ENCODE data around the gene ACSM3.

Gene ACSM3

DNA sequence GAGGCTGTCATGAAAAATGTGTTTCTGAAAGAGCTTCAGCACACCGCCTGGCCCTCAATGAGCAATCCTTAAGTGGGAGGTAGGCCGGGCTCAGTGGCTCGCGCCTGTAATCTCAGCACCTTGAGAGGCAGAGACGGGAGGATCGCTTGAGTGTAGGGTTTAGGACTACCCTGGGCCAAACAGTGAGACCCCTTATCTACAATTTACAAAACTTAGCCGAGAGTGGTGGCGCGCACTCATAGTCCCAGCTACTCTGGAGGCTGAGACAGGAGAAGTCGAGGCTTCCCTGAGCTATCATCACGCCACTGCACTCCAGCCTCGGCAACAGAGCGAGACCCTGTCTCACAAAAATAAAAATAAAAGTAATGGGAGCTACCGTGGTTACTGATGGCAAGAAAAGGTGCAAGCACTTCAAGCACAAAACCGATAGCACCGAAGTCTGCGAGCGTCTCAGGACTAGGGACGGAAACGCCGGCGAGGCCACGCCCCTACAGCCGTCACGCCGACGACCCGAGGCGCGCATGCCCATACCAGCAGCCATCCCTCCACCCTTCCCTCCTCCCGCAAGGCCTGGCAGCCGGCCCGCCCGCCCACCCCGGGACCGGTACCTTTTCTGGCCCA is 22.8 kb upstream of the ACSM3 start:
- Histone ChIP-seq H3K4me2 (ENCODE audit: low read length) (peak overlapping the region; percentile 76), H3K4me3 (ENCODE audit: low read depth, low read length) (peak overlapping the region; percentile 93), H3K9me3 (ENCODE audit: control insufficient read depth, low read length) (no peaks in the 10 kb centered on the region), H3K27me3 (ENCODE audit: control insufficient read depth, insufficient read depth, low read length) (no peaks in the 10 kb centered on the region), H3K4me1 (peaks cover 4% of the 10 kb centered on the region), H3K36me3 (ENCODE audit: control insufficient read depth, insufficient read depth, low read length) (no peaks in the 10 kb centered on the region), H3K9ac (no peak overlapping the region), H2AFZ (peak overlapping the region; percentile 100), H3K79me2 (peaks cover 21% of the 10 kb centered on the region), H3K27ac (peak overlapping the region; percentile 97)
- TF ChIP-seq, protein P1, sequence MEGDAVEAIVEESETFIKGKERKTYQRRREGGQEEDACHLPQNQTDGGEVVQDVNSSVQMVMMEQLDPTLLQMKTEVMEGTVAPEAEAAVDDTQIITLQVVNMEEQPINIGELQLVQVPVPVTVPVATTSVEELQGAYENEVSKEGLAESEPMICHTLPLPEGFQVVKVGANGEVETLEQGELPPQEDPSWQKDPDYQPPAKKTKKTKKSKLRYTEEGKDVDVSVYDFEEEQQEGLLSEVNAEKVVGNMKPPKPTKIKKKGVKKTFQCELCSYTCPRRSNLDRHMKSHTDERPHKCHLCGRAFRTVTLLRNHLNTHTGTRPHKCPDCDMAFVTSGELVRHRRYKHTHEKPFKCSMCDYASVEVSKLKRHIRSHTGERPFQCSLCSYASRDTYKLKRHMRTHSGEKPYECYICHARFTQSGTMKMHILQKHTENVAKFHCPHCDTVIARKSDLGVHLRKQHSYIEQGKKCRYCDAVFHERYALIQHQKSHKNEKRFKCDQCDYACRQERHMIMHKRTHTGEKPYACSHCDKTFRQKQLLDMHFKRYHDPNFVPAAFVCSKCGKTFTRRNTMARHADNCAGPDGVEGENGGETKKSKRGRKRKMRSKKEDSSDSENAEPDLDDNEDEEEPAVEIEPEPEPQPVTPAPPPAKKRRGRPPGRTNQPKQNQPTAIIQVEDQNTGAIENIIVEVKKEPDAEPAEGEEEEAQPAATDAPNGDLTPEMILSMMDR (IDR thresholded peaks at IDR 0.05) = no peak

DNA sequence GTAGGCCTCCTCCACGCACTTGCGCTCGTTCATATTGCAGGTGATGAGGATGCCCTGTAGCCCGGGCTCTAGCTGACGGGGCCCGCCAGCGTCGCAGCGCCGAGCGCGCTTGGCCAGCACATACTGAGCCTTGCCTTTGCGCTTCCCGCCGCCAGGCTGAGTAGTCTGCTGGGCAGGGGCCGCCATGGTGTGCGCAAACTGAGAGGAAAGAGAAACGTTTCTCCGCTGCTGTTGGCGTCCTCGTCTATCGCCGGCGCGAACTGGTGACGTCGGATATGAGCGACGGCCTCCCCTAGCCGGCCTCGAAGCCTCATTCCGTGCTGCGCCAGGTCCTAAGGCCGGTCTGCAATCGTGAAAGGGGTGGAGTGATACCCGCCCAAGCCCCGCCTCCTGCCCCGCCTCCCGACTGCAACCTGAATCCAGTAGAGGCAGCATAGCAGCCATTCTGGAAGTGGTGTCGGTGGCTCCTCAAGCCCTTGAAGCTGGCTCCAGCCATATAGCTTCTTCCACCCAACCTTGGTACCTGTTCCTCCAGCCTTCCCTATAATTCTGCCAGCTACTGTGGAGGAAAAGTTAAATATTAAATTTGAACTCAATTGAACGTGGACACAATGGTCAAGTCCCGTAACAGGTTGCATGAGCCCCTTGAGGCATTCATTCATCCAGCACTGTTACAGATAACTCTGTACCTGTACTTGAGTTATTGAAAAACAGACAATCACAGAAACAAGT is 22.1 kb upstream of the ACSM3 start, which contains the start of gene THUMPD1:
THUMPD1 (minus strand) TSS at position 265 of the 732 bp plus-strand sequence; CDS start at position 186, 79 bp downstream.
- peak within 1 kb of the TSS; percentile 96 for H3K9ac ChIP-seq
- peaks cover 4% of the 10 kb centered on the region for H3K4me1 ChIP-seq
- peak within 1 kb of the TSS; percentile 76 for H3K4me2 ChIP-seq (ENCODE audit: low read length)
- peak within 1 kb of the TSS; percentile 100 for H2AFZ ChIP-seq
- no peaks in the 10 kb centered on the region for H3K36me3 ChIP-seq (ENCODE audit: control insufficient read depth, insufficient read depth, low read length)
- H3K27ac ChIP-seq = peak within 1 kb of the TSS; percentile 97
- H3K27me3 ChIP-seq (ENCODE audit: control insufficient read depth, insufficient read depth, low read length) = no peaks in the 10 kb centered on the region
- no peaks in the 10 kb centered on the region for H3K9me3 ChIP-seq (ENCODE audit: control insufficient read depth, low read length)
- peak within 1 kb of the TSS; percentile 93 for H3K4me3 ChIP-seq (ENCODE audit: low read depth, low read length)
- TF ChIP-seq, protein P1 (IDR thresholded peaks at IDR 0.05) = peak; percentile 17
- peaks cover 21% of the 10 kb centered on the region for H3K79me2 ChIP-seq

DNA sequence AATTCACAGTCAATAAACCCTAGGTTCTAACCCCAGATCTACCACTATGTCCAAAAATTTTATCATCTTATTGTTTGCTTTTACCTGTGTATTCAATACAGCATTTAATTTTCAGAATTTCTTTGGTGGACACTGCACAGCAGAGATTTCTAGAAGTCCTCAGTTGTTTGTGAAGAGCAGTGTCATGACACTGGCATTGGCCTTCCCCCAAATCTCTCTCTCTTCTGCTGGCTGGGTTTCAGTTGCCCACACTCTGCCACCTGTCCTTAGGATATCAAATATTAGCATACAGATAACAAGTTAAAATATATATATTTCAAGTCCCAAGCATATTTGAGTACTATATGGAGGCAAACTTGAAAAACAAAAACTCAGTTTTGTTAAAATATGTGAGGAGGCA is 20.2 kb upstream of the ACSM3 start:
- no peak overlapping the region for H3K9ac ChIP-seq
- peaks cover 19% of the 10 kb centered on the region for H3K79me2 ChIP-seq
- H2AFZ ChIP-seq = peak overlapping the region; percentile 43
- no peaks in the 10 kb centered on the region for H3K36me3 ChIP-seq (ENCODE audit: control insufficient read depth, insufficient read depth, low read length)
- H3K27ac ChIP-seq = no peak overlapping the region
- H3K9me3 ChIP-seq (ENCODE audit: control insufficient read depth, low read length) = no peaks in the 10 kb centered on the region
- no peaks in the 10 kb centered on the region for H3K27me3 ChIP-seq (ENCODE audit: control insufficient read depth, insufficient read depth, low read length)
- no peak overlapping the region for H3K4me3 ChIP-seq (ENCODE audit: low read depth, low read length)
- peaks cover 4% of the 10 kb centered on the region for H3K4me1 ChIP-seq
- no peak overlapping the region for H3K4me2 ChIP-seq (ENCODE audit: low read length)
- TF ChIP-seq, protein P1 (IDR thresholded peaks at IDR 0.05) = no peak

DNA sequence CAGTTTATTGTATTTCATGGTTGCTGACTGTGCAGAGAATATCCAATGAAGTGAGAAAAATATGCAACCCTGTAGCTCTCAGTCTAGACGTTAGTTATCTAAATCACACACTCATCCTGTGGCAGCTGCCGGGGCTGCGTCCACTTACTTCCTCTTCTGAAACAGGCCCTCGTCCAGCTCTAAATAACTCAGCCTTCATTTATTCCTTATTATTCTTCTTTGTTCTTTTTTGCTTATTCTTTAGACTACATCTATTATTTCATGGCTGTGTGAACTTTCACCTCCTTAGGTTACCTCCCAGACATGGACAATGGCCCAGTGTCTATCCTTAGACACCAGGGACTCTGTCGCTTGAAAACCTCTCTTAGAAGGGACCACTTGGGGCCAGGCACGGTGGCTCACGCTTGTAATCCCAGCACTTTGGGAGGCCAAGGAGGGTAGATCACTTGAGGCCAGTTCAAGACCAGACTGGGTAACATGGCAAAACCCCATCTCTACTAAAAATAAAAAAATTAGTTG is 18.8 kb upstream of the ACSM3 start:
- TF ChIP-seq, protein P1 (IDR thresholded peaks at IDR 0.05) = no peak
- Histone ChIP-seq H3K36me3 (ENCODE audit: control insufficient read depth, insufficient read depth, low read length) (no peaks in the 10 kb centered on the region), H3K4me1 (peaks cover 4% of the 10 kb centered on the region), H3K9me3 (ENCODE audit: control insufficient read depth, low read length) (no peaks in the 10 kb centered on the region), H2AFZ (no peak overlapping the region), H3K27ac (no peak overlapping the region), H3K79me2 (peaks cover 10% of the 10 kb centered on the region), H3K27me3 (ENCODE audit: control insufficient read depth, insufficient read depth, low read length) (no peaks in the 10 kb centered on the region), H3K9ac (no peak overlapping the region), H3K4me3 (ENCODE audit: low read depth, low read length) (no peak overlapping the region), H3K4me2 (ENCODE audit: low read length) (no peak overlapping the region)
